Measurements from ENCODE around the gene MOK. TPM values are rescaled to one million over a fixed set of nuclear protein-coding genes. Genes with fewer than 3 reads are reported as not detected.
A peak's percentile ranks its signal among the peaks of the same experiment; 100 is the strongest.

Gene MOK
- total RNA-seq, 1 experiment from 2014 or later, result 2.0 TPM

GRCh38 chr14:102222009-102222575 lies 82.9 kb downstream of the MOK start:
- TF ChIP-seq IRF2 (CRISPR knock-in tag; IDR thresholded peaks at IDR 0.05; ENCODE audit: borderline replicate concordance, low read depth) (no peak), MXD4 (CRISPR knock-in tag; IDR thresholded peaks at IDR 0.05; ENCODE audit: borderline replicate concordance) (no peak), ZBTB43 (CRISPR knock-in tag; IDR thresholded peaks at IDR 0.05) (no peak), NR3C1 (CRISPR knock-in tag; conservative IDR thresholded peaks at IDR 0.05; ENCODE audit: low read depth) (no peak), TEAD4 (CRISPR knock-in tag; IDR thresholded peaks at IDR 0.05) (no peak), PRDM15 (CRISPR knock-in tag; IDR thresholded peaks at IDR 0.05) (no peak), MLX (CRISPR knock-in tag; IDR thresholded peaks at IDR 0.05) (no peak), ZNF263 (CRISPR knock-in tag; IDR thresholded peaks at IDR 0.05; ENCODE audit: low read depth) (no peak), TCF7 (CRISPR knock-in tag; IDR thresholded peaks at IDR 0.05; ENCODE audit: low read depth) (no peak), NR2C2 (CRISPR knock-in tag; IDR thresholded peaks at IDR 0.05) (no peak), MAX (CRISPR knock-in tag; IDR thresholded peaks at IDR 0.05) (no peak), NFYB (CRISPR knock-in tag; conservative IDR thresholded peaks at IDR 0.05; ENCODE audit: low read depth) (no peak)
- ChIA-PET POLR2A (no interaction called here), CTCF (interaction anchor here (0.6 to 1.9 kb wide), 2 partner anchors 61 to 92 kb away, joined by 3 to 14 read pairs; no protein-coding TSS in a partner anchor)
- no peak overlapping the region for H3K27ac Mint-ChIP-seq
- H3K27me3 Mint-ChIP-seq (ENCODE audit: low read depth), result no peaks in the 10 kb centered on the region
- ATAC-seq, result no peak
- peaks cover 24% of the 10 kb centered on the region for H3K4me1 Mint-ChIP-seq
- no peak for DNase-seq (ENCODE audit: low spot score)
- H3K4me3 Mint-ChIP-seq, result no peak overlapping the region
- H3K9me3 Mint-ChIP-seq, result no peaks in the 10 kb centered on the region
- peaks cover 10% of the 10 kb centered on the region for H3K36me3 Mint-ChIP-seq

GRCh38 chr14:102221026-102221425 lies 83.9 kb downstream of the MOK start:
- no peaks in the 10 kb centered on the region for H3K9me3 Mint-ChIP-seq
- peaks cover 24% of the 10 kb centered on the region for H3K4me1 Mint-ChIP-seq
- POLR2A ChIA-PET, result interaction anchor here (0.6 kb wide), 1 partner anchor 96 kb away, joined by 3 read pairs; no protein-coding TSS in a partner anchor
- H3K4me3 Mint-ChIP-seq, result no peak overlapping the region
- ATAC-seq (peak; percentile 67), DNase-seq (ENCODE audit: low spot score) (no peak)
- H3K36me3 Mint-ChIP-seq, result peaks cover 10% of the 10 kb centered on the region
- CTCF ChIA-PET, result interaction anchor here (0.5 to 1.9 kb wide), 3 partner anchors 12 to 93 kb away, joined by 3 to 14 read pairs (median 3); no protein-coding TSS in a partner anchor
- no peak overlapping the region for H3K27ac Mint-ChIP-seq
- no peaks in the 10 kb centered on the region for H3K27me3 Mint-ChIP-seq (ENCODE audit: low read depth)
- TF ChIP-seq FOXP4 (CRISPR knock-in tag; IDR thresholded peaks at IDR 0.05), result no peak
- no peak for TF ChIP-seq ZBTB21 (CRISPR knock-in tag; IDR thresholded peaks at IDR 0.05; ENCODE audit: borderline replicate concordance)
- TF ChIP-seq NFATC4 (CRISPR knock-in tag; IDR thresholded peaks at IDR 0.05), result no peak
- no peak for TF ChIP-seq AFF4 (CRISPR knock-in tag; IDR thresholded peaks at IDR 0.05; ENCODE audit: borderline replicate concordance)
- no peak for TF ChIP-seq OVOL2 (CRISPR knock-in tag; IDR thresholded peaks at IDR 0.05; ENCODE audit: borderline replicate concordance)
- TF ChIP-seq ZNF416 (CRISPR knock-in tag; IDR thresholded peaks at IDR 0.05), result no peak
- TF ChIP-seq RORB (CRISPR knock-in tag; IDR thresholded peaks at IDR 0.05), result no peak
- TF ChIP-seq HMGA2 (CRISPR knock-in tag; IDR thresholded peaks at IDR 0.05), result no peak
- no peak for TF ChIP-seq NR3C1 (CRISPR knock-in tag; conservative IDR thresholded peaks at IDR 0.05; ENCODE audit: low read depth)
- no peak for TF ChIP-seq SMAD4 (CRISPR knock-in tag; IDR thresholded peaks at IDR 0.05)

Measured in WTC11 (cell line).